Psoas muscle (tissue), 8 donors: ENCODE results near the gene OGFOD3. TPM values are rescaled to one million over a fixed set of nuclear protein-coding genes. Genes with fewer than 3 reads are reported as not detected.
A peak's percentile ranks its signal among the peaks of the same experiment; 100 is the strongest.
"Not testable (repeated sequence)": the region's sequence is repeated elsewhere in the genome, so short reads cannot be mapped to it uniquely, and the experiment has no call there.

ENCODE experiments used
- ATAC-seq, 4 donors: fragments of 200-7000 bp; cut with Tn5 transposase; one replicate each; pipeline ENCODE4 v1.9.1; 2020; ENCODE audit warnings: moderate library complexity in 3 of 4, mild to moderate bottlenecking in 2 of 4
- DNase-seq, 2 donors: peaks; one replicate each; pipeline ENCODE4 v3.0.0-alpha.2; 2020
- H3K27ac ChIP-seq: fragments of 200-600 bp; one replicate; pipeline ENCODE4 v1.8.0; 2022
- H3K27me3 ChIP-seq, 3 donors: fragments of 200-600 bp in 1 of 3; one replicate each; pipeline versions ENCODE4 v1.6.1 to v1.8.0; 2013 to 2022; ENCODE audit warnings: low read length in 2 of 3, mild to moderate bottlenecking in 2 of 3, moderate library complexity in 1 of 3; ENCODE audit not compliant: insufficient read depth in 3 of 3
- H3K36me3 ChIP-seq, 2 donors: fragments of 200-600 bp in 1 of 2; one replicate each; pipeline versions ENCODE4 v1.6.1 to v1.8.0; 2013 to 2022; ENCODE audit warnings: low read depth in 1 of 2, mild to moderate bottlenecking in 1 of 2, moderate library complexity in 1 of 2; ENCODE audit not compliant: insufficient read depth in 1 of 2
- H3K4me1 ChIP-seq: fragments of 200-600 bp; one replicate; pipeline ENCODE4 v1.8.0; 2022
- H3K4me3 ChIP-seq: fragments of 200-600 bp; one replicate; pipeline ENCODE4 v1.8.0; 2022; ENCODE audit warnings: mild to moderate bottlenecking
- H3K9me3 ChIP-seq: fragments of 200-600 bp; one replicate; pipeline ENCODE4 v1.8.0; 2022
- WGBS, 3 donors: extraction: QIAGEN DNeasy Blood & Tissue Kit; methylation state at CpG; one replicate each; pipeline versions ENCODE4 v1.1.6 to v1.1.7; 2013; 5-methylcytosine and 5-hydroxymethylcytosine counted together
- intact Hi-C, 2 donors: fragments of 100-400 bp; cut with DNase I; formaldehyde crosslinking; loops; one replicate each; pipeline versions ENCODE4 v1.11.0 to v1.14.2; 2022
- polyA plus RNA-seq, 3 donors: library from polyadenylated mRNA; stranded (reverse); fragments of 200-250 nt; gene quantifications; one replicate each; pipeline ENCODE4 v1.2.3, GENCODE V29; 2013
- total RNA-seq, 4 donors: library from RNA; stranded (reverse); fragmentation: NEBNext Ultra II Directional in 2 of 4; extraction: Animal tissue kit (Norgen Biotek cat#: 25700) in 2 of 4; gene quantifications; one replicate each; pipeline versions ENCODE4 v1.2.1 to v1.2.4, GENCODE V29; 2021 to 2023
- TF ChIP-seq, protein P1 (sequence below): fragments of 200-600 bp; IDR thresholded peaks from one replicate; pipeline ENCODE4 v1.8.0; 2022; ENCODE audit warnings: antibody characterized with exemption
- donor health status: healthy with polysubstance abuse.
- donor health status: DM: no; HTN: no; CAD: no; lungs with moderate emphysema.
- donor health status: Bipolar disorder and iron deficiency.
- donor health status: healthy.
- donor health status: DM: yes; HTN: yes; CAD: no.
- donor health status: DM: no; HTN: no; CAD: no.
- donor health status: DM: no; HTN: no; CAD: no.
- donor health status: DM: yes; HTN: yes; CAD: no.

The OGFOD3 gene
- total and polyA plus RNA-seq, 7 donors, result 15.5 to 30.4 (median 26.9) TPM

GRCh38 chr17:82375359-82376041 lies 42.9 kb downstream of the OGFOD3 start:
- Histone ChIP-seq H3K4me1 (peaks cover 12% of the 10 kb centered on the region), H3K36me3 (no peaks in the 10 kb centered on the region), H3K27ac (no peak overlapping the region), H3K4me3 (no peak overlapping the region), H3K9me3 (no peaks in the 10 kb centered on the region), H3K27me3 (peaks cover 0 to 78% (median 32%) of the 10 kb centered on the region in 3 donors)
- WGBS, 3 donors, result 73 to 75% (median 75%) methylated on average over 41 to 46 of the region's 46 CpGs
- DNase-seq (peak in 1 of 2 donors; percentile 42), ATAC-seq (no peak)
- TF ChIP-seq, protein P1, sequence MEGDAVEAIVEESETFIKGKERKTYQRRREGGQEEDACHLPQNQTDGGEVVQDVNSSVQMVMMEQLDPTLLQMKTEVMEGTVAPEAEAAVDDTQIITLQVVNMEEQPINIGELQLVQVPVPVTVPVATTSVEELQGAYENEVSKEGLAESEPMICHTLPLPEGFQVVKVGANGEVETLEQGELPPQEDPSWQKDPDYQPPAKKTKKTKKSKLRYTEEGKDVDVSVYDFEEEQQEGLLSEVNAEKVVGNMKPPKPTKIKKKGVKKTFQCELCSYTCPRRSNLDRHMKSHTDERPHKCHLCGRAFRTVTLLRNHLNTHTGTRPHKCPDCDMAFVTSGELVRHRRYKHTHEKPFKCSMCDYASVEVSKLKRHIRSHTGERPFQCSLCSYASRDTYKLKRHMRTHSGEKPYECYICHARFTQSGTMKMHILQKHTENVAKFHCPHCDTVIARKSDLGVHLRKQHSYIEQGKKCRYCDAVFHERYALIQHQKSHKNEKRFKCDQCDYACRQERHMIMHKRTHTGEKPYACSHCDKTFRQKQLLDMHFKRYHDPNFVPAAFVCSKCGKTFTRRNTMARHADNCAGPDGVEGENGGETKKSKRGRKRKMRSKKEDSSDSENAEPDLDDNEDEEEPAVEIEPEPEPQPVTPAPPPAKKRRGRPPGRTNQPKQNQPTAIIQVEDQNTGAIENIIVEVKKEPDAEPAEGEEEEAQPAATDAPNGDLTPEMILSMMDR, result no peak
- intact Hi-C loops, result no loop called here

DNA sequence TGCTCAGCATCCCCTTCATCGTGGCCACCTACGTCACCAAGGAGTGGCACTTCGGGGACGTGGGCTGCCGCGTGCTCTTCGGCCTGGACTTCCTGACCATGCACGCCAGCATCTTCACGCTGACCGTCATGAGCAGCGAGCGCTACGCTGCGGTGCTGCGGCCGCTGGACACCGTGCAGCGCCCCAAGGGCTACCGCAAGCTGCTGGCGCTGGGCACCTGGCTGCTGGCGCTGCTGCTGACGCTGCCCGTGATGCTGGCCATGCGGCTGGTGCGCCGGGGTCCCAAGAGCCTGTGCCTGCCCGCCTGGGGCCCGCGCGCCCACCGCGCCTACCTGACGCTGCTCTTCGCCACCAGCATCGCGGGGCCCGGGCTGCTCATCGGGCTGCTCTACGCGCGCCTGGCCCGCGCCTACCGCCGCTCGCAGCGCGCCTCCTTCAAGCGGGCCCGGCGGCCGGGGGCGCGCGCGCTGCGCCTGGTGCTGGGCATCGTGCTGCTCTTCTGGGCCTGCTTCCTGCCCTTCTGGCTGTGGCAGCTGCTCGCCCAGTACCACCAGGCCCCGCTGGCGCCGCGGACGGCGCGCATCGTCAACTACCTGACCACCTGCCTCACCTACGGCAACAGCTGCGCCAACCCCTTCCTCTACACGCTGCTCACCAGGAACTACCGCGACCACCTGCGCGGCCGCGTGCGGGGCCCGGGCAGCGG lies 43.6 kb downstream of the OGFOD3 start:
- Histone ChIP-seq H3K27ac (no peak overlapping the region), H3K9me3 (no peaks in the 10 kb centered on the region), H3K27me3 (peaks cover 0 to 78% (median 31%) of the 10 kb centered on the region in 3 donors), H3K4me1 (peaks cover 12% of the 10 kb centered on the region), H3K4me3 (no peak overlapping the region), H3K36me3 (no peaks in the 10 kb centered on the region)
- intact Hi-C loops, result no loop called here
- ATAC-seq (no peak), DNase-seq (peak in 1 of 2 donors; percentile 37)
- WGBS, 3 donors, result 65 to 76% (median 66%) methylated on average over 62 to 79 of the region's 79 CpGs
- TF ChIP-seq, protein P1, result no peak

DNA sequence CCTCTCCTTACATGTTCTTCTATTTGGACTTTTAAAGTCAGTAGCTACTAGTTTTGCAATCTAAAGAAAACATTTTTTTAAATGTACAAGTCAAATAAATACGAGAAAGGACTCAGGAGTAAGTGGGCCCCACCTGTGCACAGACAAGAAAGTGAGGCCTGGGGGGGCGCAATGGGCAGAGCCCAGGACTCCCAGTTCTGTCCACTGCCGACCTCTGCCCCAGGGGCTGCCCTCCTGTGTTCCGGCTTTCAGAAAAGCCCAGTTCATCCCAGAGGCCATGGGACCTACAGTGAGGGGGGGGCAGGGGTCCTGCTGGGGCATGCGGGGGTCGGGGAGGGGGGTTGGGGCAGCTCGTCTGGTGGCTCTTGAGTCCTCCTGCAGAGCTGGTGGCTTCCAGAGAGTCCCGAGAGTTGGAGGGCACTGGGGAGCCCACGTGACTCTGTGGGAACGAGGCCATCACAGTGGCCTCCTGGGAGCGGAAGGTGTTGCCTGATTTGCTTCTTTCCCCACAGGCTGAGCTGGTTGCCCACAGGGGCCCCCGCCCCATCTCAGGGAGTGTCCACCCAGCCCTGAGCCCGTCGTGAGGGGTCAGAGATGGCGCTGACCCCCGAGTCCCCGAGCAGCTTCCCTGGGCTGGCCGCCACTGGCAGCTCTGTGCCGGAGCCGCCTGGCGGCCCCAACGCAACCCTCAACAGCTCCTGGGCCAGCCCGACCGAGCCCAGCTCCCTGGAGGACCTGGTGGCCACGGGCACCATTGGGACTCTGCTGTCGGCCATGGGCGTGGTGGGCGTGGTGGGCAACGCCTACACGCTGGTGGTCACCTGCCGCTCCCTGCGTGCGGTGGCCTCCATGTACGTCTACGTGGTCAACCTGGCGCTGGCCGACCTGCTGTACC lies 44.4 kb downstream of the OGFOD3 start:
- no peaks in the 10 kb centered on the region for H3K9me3 ChIP-seq
- ATAC-seq (no peak), DNase-seq (peak in 1 of 2 donors; percentile 48)
- TF ChIP-seq, protein P1, result no peak
- 88 to 95% (median 90%) methylated on average over 37 of the region's 37 CpGs for WGBS, 3 donors
- intact Hi-C loops, result no loop called here
- peaks cover 12% of the 10 kb centered on the region for H3K4me1 ChIP-seq
- no peaks in the 10 kb centered on the region for H3K36me3 ChIP-seq
- H3K27me3 ChIP-seq, result peaks cover 0 to 79% (median 31%) of the 10 kb centered on the region in 3 donors
- H3K27ac ChIP-seq, result no peak overlapping the region
- no peak overlapping the region for H3K4me3 ChIP-seq

- 78 to 87% (median 85%) methylated on average over 10 of the region's 10 CpGs for whole genome bisulfite sequencing, 3 donors
- Histone ChIP-seq H3K4me1 (peaks cover 12% of the 10 kb centered on the region), H3K27me3 (peaks cover 0 to 75% (median 24%) of the 10 kb centered on the region in 3 donors)
- DNase-seq, H3K27ac ChIP-seq, H3K36me3 ChIP-seq, intact Hi-C loops, ATAC-seq, H3K4me3 ChIP-seq, H3K9me3 ChIP-seq: not testable (repeated sequence)
Measured at GRCh38 chr17:82373072-82373452, 45.3 kb downstream of the OGFOD3 start.
